ENCODE data around the gene NAP1L4. TPM values are rescaled to one million over a fixed set of nuclear protein-coding genes. Genes with fewer than 3 reads are reported as not detected.
A peak's percentile ranks its signal among the peaks of the same experiment; 100 is the strongest.
"Not testable (repeated sequence)": the region's sequence is repeated elsewhere in the genome, so short reads cannot be mapped to it uniquely, and the experiment has no call there.

NAP1L4 gene
- total RNA-seq, 2 experiments from 2014 or later, result 261 to 263 TPM

DNA sequence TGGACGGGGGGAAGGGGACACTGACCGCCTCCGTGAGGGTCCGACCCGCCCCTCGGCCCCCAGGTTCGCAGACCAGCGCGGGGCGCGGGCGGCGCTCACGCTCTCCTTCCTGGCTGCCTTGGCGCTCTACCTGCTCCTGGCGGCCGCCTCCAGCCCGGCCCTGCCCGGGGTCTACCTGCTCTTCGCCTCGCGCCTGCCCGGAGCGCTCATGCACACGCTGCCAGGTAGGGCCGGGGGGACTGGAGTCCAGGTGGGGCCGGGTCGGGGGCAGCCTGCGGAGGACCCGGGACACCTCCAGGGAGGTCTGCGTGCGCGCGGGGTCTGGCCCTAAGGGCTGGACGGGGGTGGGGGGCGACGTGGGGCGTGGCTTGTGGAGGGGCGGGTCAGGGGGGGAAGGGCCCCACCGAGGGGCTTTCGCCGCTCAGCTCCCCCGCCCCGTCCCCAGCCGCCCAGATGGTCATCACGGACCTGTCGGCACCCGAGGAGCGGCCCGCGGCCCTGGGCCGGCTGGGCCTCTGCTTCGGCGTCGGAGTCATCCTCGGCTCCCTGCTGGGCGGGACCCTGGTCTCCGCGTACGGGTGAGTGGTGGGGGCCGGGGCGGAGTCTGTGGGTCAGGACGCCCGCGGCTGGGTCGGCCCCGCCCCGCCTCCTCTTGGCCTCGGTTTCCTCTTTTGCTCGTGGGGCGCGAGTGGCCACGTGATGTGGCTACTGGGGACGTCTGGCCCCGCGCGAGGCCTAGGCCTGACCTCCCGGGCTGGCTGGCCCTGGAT lies 82.8 kb downstream of the NAP1L4 start:
- CTCF ChIA-PET, result no interaction called here
- Mint-ChIP-seq H3K27me3 (no peaks in the 10 kb centered on the region), H3K4me1 (ENCODE audit: low read depth) (peaks cover 11% of the 10 kb centered on the region), H3K36me3 (peaks cover 14% of the 10 kb centered on the region), H3K4me3 (no peak overlapping the region), H3K9me3 (no peaks in the 10 kb centered on the region), H3K27ac (no peak overlapping the region)
- DNase-seq, result no peak
- intact Hi-C loops (cut with micrococcal nuclease), result no loop called here
- POLR2A ChIA-PET, result no interaction called here

DNA sequence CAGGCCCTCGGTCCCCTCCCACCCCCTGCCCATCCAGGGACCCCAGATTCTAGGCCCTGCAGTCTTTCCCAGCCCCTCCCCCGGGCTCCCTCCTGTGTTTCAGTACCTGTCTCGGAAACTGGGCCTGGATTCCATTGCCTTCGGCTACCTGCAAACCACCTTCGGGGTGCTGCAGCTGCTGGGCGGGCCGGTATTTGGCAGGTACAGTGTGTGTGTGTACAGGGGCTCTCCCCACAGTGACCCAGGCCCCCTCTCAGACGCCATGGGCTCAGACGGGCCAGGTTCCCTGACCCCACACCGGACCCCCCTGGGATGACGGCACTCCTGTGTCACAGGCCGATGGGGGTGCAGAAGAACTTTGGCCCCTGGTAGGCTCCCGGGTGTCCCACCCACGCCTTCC lies 84.0 kb downstream of the NAP1L4 start:
- no peak for DNase-seq
- H3K9me3 Mint-ChIP-seq, result no peaks in the 10 kb centered on the region
- H3K27me3 Mint-ChIP-seq, result no peaks in the 10 kb centered on the region
- no peak overlapping the region for H3K4me3 Mint-ChIP-seq
- POLR2A ChIA-PET, result no interaction called here
- peaks cover 10% of the 10 kb centered on the region for H3K4me1 Mint-ChIP-seq (ENCODE audit: low read depth)
- intact Hi-C loops (cut with micrococcal nuclease), result no loop called here
- no peak overlapping the region for H3K27ac Mint-ChIP-seq
- CTCF ChIA-PET, result no interaction called here
- peaks cover 15% of the 10 kb centered on the region for H3K36me3 Mint-ChIP-seq

DNA sequence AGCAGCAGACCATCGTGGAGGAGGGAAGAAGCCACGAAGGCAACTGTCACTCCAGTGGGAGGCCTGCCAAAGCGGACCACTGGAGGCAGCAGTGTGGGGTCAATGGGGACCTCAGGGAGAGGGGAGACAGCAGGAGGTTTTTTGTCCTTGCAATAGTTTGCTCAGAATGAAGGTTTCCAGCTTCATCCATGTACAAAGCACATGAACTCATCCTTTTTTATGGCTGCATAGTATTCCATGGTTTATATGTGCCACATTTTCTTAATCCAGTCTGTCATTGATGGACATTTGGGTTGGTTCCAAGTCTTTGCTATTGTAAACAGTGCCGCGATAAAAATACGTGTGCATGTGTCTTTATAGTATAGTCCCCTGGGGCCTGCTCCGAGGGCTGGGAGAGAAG lies 86.8 kb downstream of the NAP1L4 start:
- intact Hi-C loops (cut with micrococcal nuclease); POLR2A ChIA-PET; H3K27ac Mint-ChIP-seq; H3K4me1 Mint-ChIP-seq (ENCODE audit: low read depth); H3K9me3 Mint-ChIP-seq; H3K4me3 Mint-ChIP-seq; DNase-seq; CTCF ChIA-PET; H3K27me3 Mint-ChIP-seq: not testable (repeated sequence)
- peaks cover 15% of the 10 kb centered on the region for H3K36me3 Mint-ChIP-seq

DNA sequence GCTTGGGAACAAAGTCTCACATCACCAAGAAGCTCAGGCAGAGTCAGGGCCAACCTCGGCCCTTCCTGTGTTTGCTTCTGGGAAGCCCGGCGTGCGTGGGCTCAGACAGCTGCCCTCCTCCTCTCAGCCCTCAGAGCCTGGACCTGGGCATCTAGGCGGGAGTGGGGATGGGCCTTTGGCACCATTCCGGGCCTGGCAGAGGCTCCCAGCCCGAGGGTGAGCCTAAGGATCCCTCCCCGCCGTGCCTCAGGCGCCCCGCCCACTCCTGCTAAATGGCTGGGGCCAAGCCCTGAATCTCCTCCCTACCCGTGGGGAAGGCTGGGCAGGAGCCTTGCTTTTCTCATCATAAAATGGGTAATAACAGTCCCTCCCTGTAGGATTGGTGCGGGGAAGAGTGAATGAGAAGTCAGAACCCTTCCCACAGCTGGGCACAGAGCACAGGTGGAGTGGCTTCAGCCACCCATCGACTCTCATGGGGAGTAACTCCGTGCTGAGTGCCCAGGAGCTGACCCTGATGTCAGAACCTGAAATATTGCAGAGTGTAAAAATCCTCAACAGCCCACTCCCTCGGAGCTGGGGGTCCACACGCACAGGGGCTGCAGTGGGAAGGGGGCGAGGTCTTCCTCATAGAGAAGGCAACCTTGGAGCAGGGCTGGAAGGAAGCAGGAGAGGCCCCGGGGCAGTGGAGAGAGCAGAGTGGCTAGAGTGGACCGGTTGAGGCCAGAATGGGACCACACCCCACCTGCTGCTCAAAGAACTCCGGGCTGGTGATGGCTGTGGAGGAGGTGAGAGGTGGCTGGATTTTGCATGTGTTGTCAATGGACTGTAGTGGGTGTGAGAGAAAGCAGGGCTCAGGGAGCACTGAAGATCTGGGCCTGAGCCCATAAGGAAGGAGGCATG lies 87.7 kb downstream of the NAP1L4 start:
- intact Hi-C loops (cut with micrococcal nuclease), result no loop called here
- Mint-ChIP-seq H3K27me3 (no peaks in the 10 kb centered on the region), H3K27ac (no peak overlapping the region), H3K9me3 (no peaks in the 10 kb centered on the region), H3K36me3 (peaks cover 15% of the 10 kb centered on the region), H3K4me1 (ENCODE audit: low read depth) (peaks cover 14% of the 10 kb centered on the region), H3K4me3 (peak overlapping the region; percentile 24)
- ChIA-PET POLR2A (interaction anchor here (1.0 kb wide), 1 partner anchor 11 kb away, joined by 3 read pairs; no protein-coding TSS in a partner anchor), CTCF (interaction anchor here (1.0 to 4.8 kb wide), 4 partner anchors 12 to 373 kb away, joined by 4 to 43 read pairs (median 7); no protein-coding TSS in a partner anchor)
- no peak for DNase-seq

DNA sequence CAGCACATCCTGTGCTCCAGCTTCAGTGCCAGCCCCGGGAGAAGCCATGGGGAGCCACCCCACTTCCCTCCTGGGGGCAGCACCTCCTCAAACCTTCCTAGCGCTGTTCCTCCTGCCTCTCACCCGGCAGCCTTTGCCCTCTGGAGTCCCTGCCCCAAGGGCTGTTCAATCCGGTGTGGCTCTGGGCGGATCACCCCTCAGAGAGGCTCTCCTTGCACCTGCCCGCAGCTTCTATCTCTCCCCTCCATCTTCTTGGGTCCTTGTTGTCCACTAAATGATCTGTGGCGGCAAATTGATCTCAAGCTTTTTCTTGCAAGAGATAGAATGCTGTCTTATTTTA lies 88.5 kb downstream of the NAP1L4 start:
- Mint-ChIP-seq H3K27me3 (no peaks in the 10 kb centered on the region), H3K9me3 (no peaks in the 10 kb centered on the region), H3K27ac (no peak overlapping the region), H3K36me3 (peaks cover 15% of the 10 kb centered on the region), H3K4me3 (peak overlapping the region; percentile 24), H3K4me1 (ENCODE audit: low read depth) (peaks cover 22% of the 10 kb centered on the region)
- no peak for DNase-seq
- ChIA-PET POLR2A (interaction anchor here (1.0 kb wide), 1 partner anchor 11 kb away, joined by 3 read pairs; no protein-coding TSS in a partner anchor), CTCF (interaction anchor here (1.3 to 4.8 kb wide), 4 partner anchors 12 to 370 kb away, joined by 5 to 43 read pairs (median 8); partner anchors contain the start of gene PHLDA2)
- intact Hi-C loops (cut with micrococcal nuclease), result no loop called here

DNA sequence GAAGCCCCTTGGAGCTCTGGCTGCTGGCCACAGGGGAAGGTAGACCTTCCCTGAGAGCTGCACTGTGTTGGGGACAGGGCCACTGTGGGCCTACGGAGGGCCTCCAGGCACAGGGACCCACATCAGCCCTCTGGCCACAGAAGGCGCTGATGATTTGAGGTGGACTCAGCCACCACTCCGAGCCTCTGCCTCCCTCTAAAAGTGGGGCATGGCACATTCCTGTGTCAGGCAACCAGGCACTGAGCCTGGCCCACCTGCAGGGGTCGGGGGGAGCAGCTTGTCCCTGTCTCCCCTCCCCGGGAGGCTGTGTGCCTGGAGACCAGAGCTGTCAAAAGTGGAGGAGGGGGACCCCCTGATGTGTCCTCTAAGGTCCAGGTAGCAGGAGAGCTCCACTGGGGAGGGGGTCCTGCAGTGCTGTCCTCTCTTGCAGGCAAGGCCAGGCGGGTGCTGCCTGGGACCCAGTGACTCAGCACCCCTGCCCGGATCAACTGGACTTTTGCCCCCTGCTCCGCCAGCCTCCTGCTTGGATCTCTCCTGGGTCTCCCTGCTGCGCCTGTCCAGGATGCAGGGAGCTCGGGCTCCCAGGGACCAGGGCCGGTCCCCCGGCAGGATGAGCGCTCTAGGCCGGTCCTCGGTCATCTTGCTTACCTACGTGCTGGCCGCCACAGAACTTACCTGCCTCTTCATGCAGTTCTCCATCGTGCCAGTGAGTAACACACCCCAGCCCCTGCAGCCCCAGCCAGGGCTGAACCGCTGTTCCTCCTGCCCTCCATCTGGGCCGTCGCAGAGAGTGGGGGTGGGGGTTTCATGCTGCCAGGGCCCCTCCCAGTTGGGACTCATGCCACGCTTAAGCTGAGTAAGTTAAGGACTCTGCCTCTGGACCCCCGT lies 89.1 kb downstream of the NAP1L4 start:
- CTCF ChIA-PET, result interaction anchor here (1.3 to 4.8 kb wide), 4 partner anchors 11 to 371 kb away, joined by 8 to 43 read pairs (median 14); partner anchors contain the start of gene PHLDA2
- POLR2A ChIA-PET, result interaction anchor here (0.9 to 1.0 kb wide), 2 partner anchors 10 to 15 kb away, joined by 3 read pairs; no protein-coding TSS in a partner anchor
- Mint-ChIP-seq H3K4me3 (peak overlapping the region; percentile 71), H3K9me3 (no peaks in the 10 kb centered on the region), H3K36me3 (peaks cover 15% of the 10 kb centered on the region), H3K27ac (peak overlapping the region; percentile 62), H3K27me3 (no peaks in the 10 kb centered on the region), H3K4me1 (ENCODE audit: low read depth) (peaks cover 28% of the 10 kb centered on the region)
- intact Hi-C loops (cut with micrococcal nuclease), result loop anchor here (1.0 kb wide), 1 partner anchor 27 kb away; no protein-coding TSS in a partner anchor
- no peak for DNase-seq

DNA sequence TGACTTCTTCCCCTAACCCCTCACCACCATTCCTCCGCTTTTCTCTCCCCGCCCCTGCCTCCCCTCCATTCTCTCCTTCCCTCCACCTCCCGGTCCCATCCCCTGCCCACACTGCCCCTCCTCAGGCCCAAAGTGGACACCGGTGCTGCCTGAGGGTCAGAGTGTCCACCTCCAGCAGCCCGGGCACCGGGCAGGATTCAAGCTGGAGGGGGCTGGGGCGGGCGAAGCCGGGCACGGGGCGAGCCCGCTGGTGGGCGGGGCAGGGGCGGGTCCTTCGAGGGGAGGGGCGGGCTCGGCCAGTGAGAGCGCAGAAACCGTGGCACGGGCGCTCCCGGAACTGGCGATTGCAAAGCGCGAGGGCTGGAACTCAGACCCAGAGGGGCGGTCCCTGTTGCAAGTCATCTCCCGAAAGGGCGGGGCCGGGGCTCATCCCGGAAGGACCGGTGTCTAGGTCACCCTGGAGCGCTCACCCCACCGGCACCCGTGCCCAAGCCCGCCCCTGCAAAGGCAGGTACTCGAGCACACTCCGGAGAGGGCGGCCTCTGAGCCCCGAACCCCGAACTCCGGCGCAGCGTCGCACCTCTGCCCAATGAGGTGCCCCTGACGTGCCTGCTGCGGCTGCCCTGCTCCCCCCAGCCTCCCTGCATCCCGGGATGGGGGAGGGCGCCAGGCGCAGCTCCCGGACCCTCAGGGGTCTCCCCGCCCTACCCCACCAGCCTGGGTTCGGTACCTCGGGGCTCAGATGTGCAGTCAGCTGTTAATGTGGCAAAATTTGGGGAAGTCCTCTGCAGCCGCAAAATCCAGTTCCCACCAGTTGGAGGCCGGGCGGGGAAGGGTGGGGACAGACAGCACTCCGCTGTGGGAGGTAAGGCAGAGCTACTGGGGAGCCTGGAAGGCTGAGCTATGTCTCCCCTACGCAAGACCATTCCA lies 90.0 kb downstream of the NAP1L4 start:
- peak; percentile 98 for DNase-seq
- peaks cover 32% of the 10 kb centered on the region for H3K4me1 Mint-ChIP-seq (ENCODE audit: low read depth)
- peak overlapping the region; percentile 71 for H3K4me3 Mint-ChIP-seq
- POLR2A ChIA-PET, result interaction anchor here (0.9 to 1.1 kb wide), 2 partner anchors 15 to 17 kb away, joined by 3 read pairs; no protein-coding TSS in a partner anchor
- H3K36me3 Mint-ChIP-seq, result peaks cover 15% of the 10 kb centered on the region
- intact Hi-C loops (cut with micrococcal nuclease), result loop anchor here (1.0 kb wide), 1 partner anchor 28 kb away; no protein-coding TSS in a partner anchor
- CTCF ChIA-PET, result interaction anchor here (1.3 to 4.8 kb wide), 5 partner anchors 10 to 370 kb away, joined by 8 to 43 read pairs (median 10); partner anchors contain the start of gene PHLDA2
- peak overlapping the region; percentile 62 for H3K27ac Mint-ChIP-seq
- no peaks in the 10 kb centered on the region for H3K27me3 Mint-ChIP-seq
- H3K9me3 Mint-ChIP-seq, result no peaks in the 10 kb centered on the region

DNA sequence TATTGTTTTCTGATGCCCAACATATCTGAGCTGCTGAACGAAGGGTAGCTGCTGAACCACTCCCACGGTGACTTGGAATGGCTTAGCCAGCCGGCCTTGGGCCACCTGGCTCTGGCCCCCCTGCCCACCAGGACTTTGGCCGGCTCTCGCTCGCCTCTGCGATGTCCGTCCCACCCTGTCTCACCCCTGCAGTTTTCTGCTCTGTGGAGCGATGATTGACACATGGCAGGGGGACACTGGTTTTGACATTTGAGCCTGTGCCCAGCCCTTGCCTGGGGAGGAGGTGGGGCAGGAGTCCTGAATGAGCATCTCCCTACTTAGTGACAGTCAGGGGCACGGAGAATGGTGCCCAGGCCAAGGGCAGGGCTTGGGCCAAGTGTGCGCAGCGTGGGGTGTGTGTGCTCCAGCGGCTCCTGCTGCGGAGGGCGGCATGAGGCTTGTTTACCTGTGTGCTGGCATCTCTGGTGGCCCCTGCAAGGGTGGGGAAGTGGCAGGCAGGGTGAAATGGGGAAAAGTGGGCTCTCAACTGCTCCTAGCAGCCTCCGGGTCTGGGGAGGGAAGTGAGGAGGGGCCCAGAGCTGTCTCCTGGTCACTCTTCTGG lies 90.8 kb downstream of the NAP1L4 start:
- Mint-ChIP-seq H3K4me3 (peak overlapping the region; percentile 71), H3K36me3 (peaks cover 15% of the 10 kb centered on the region), H3K4me1 (ENCODE audit: low read depth) (peaks cover 32% of the 10 kb centered on the region), H3K9me3 (no peaks in the 10 kb centered on the region), H3K27me3 (no peaks in the 10 kb centered on the region), H3K27ac (peak overlapping the region; percentile 62)
- ChIA-PET CTCF (interaction anchor here (2.5 to 4.8 kb wide), 2 partner anchors 9 to 13 kb away, joined by 10 to 43 read pairs; no protein-coding TSS in a partner anchor), POLR2A (interaction anchor here (1.1 kb wide), 1 partner anchor 18 kb away, joined by 3 read pairs; no protein-coding TSS in a partner anchor)
- no peak for DNase-seq
- intact Hi-C loops (cut with micrococcal nuclease), result no loop called here

DNA sequence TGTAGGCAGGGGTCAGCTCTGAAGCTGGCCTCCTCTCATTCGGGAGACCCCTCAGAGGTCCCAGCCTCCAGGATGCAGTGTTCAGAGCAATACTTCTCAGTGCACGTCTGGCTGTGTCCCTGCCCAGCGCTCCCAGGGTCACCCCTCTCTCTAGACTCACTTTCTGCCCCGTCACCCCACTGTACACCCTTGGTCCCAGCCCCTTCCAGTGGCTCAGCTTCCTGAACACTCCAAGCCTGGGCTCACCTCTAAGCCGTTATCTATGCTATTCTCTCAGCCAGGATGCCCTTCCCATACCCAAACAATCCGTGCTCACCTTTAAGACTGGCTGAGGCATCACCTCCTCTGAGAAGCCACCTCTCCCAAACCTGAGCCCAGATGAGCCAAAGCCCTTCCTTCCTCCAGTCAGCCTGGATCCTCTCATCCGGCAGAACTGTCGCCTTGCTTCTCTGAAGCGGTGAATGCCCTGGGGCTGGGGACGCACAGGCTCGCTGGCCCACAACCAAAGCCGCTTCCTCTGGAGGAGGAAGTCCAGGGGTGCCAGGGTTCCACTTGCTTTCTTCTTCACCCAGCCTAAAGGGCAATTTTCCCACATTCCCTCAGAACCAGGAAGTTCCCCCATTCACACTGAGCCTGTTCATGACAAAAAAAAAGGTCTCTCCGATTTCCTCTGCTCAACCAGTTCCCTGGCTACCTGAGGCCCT lies 92.9 kb downstream of the NAP1L4 start:
- H3K4me1 Mint-ChIP-seq (ENCODE audit: low read depth), result peaks cover 32% of the 10 kb centered on the region
- peak overlapping the region; percentile 2 for H3K27ac Mint-ChIP-seq
- CTCF ChIA-PET, result interaction anchor here (0.6 to 1.8 kb wide), 6 partner anchors 9 to 594 kb away, joined by 3 to 10 read pairs (median 4); no protein-coding TSS in a partner anchor
- POLR2A ChIA-PET, result interaction anchor here (1.1 kb wide), 1 partner anchor 30 kb away, joined by 9 read pairs; the partner anchor contains the start of gene PHLDA2
- intact Hi-C loops (cut with micrococcal nuclease), result no loop called here
- H3K27me3 Mint-ChIP-seq, result no peaks in the 10 kb centered on the region
- no peaks in the 10 kb centered on the region for H3K9me3 Mint-ChIP-seq
- H3K36me3 Mint-ChIP-seq, result peaks cover 1% of the 10 kb centered on the region
- no peak overlapping the region for H3K4me3 Mint-ChIP-seq
- DNase-seq, result no peak

Data from activated CD4-positive, alpha-beta memory T cell treated with anti-CD3 and anti-CD28 coated beads for 36 hours (primary cell).